Activated CD4-positive, alpha-beta T cell treated with anti-CD3 and anti-CD28 coated beads for 1 hour (primary cell): ENCODE results near the gene CASTOR2.
"Not testable (repeated sequence)": the region's sequence is repeated elsewhere in the genome, so short reads cannot be mapped to it uniquely, and the experiment has no call there.

Source experiments
- DNase-seq: peaks from one replicate; pipeline ENCODE4 v3.0.0-alpha.2; 2020

CASTOR2 gene

GRCh38 chr7:74996361-74996760, 31.9 kb downstream of the CASTOR2 start:
- not testable (repeated sequence) for DNase-seq

- DNase-seq = not testable (repeated sequence)
Observed at GRCh38 chr7:74997811-74998210, 33.3 kb downstream of the CASTOR2 start.

- not testable (repeated sequence) for DNase-seq
Observed at GRCh38 chr7:75001356-75001755, 36.9 kb downstream of the CASTOR2 start.

- no peak for DNase-seq
Observed at GRCh38 chr7:75010036-75010435, 45.5 kb downstream of the CASTOR2 start.

- DNase-seq = no peak
Observed at GRCh38 chr7:75017832-75018231, 53.3 kb downstream of the CASTOR2 start.

- DNase-seq = no peak
Observed at GRCh38 chr7:75018570-75019364, 54.3 kb downstream of the CASTOR2 start.

GRCh38 chr7:75019800-75020199, 55.3 kb downstream of the CASTOR2 start:
- DNase-seq = no peak

GRCh38 chr7:75024922-75025321, 60.4 kb downstream of the CASTOR2 start:
- DNase-seq = no peak

- no peak for DNase-seq
Observed at GRCh38 chr7:75028299-75028698, 63.8 kb downstream of the CASTOR2 start.

GRCh38 chr7:75033064-75033463, 68.6 kb downstream of the CASTOR2 start:
- DNase-seq = no peak

GRCh38 chr7:75033826-75034225, 69.3 kb downstream of the CASTOR2 start:
- no peak for DNase-seq

- DNase-seq = no peak
Observed at GRCh38 chr7:75038508-75038907, 74.0 kb downstream of the CASTOR2 start.

- DNase-seq = no peak
Observed at GRCh38 chr7:75039166-75039565, 74.7 kb downstream of the CASTOR2 start.

GRCh38 chr7:75039709-75040108, 75.2 kb downstream of the CASTOR2 start:
- no peak for DNase-seq

GRCh38 chr7:75040512-75040911, 76.0 kb downstream of the CASTOR2 start:
- no peak for DNase-seq

- DNase-seq = no peak
Observed at GRCh38 chr7:75042286-75042685, 77.8 kb downstream of the CASTOR2 start.

- no peak for DNase-seq
Observed at GRCh38 chr7:75042831-75043703, 78.6 kb downstream of the CASTOR2 start.

GRCh38 chr7:75045881-75046280, 81.4 kb downstream of the CASTOR2 start:
- DNase-seq = no peak

- DNase-seq = no peak
Observed at GRCh38 chr7:75048435-75049379, 84.2 kb downstream of the CASTOR2 start.

GRCh38 chr7:75049817-75050216, 85.3 kb downstream of the CASTOR2 start:
- DNase-seq = no peak

GRCh38 chr7:75050501-75050900, 86.0 kb downstream of the CASTOR2 start:
- no peak for DNase-seq

- DNase-seq = no peak
Observed at GRCh38 chr7:75054744-75055143, 90.2 kb downstream of the CASTOR2 start.

GRCh38 chr7:75055155-75055554, 90.7 kb downstream of the CASTOR2 start:
- no peak for DNase-seq
